22Rv1 (cell line): Measurements from ENCODE around the gene KLHL11.
A peak's percentile ranks its signal among the peaks of the same experiment; 100 is the strongest.
"Not testable (repeated sequence)": the region's sequence is repeated elsewhere in the genome, so short reads cannot be mapped to it uniquely, and the experiment has no call there.

ENCODE experiments used
- H3K27ac ChIP-seq: fragments of 450-650 bp; 2 replicates; pipeline ENCODE4 v1.5.1; 2017
- ZFX ChIP-seq: fragments of 450-650 bp; IDR thresholded peaks from 2 replicates; pipeline ENCODE4 v1.6.1; 2017; ENCODE audit warnings: antibody characterized with exemption, borderline replicate concordance
- TF ChIP-seq, protein P1 (sequence below): fragments of 450-650 bp; IDR thresholded peaks from 2 replicates; pipeline ENCODE4 v1.5.1; 2017; ENCODE audit warnings: mild to moderate bottlenecking

The KLHL11 gene

DNA sequence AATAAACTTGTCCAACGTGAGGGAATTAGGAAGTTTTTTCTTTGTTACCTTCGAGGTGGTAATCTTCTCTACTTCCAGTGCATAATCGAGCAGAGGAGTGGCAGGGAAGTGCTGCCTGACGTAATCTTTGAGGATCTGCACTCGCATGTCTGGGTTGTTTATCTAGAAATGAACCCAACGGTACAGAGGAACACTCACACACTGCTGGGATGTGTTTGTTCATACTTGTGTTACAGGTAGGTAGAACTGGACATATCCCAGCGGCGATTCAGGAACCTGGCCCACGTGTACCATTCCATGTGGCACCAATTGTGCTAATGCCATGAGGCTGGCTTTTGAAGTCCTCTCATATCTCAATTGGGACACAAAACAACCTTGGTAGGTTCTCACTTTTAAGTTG lies 4.2 kb upstream of the KLHL11 start:
- TF ChIP-seq, protein P1, sequence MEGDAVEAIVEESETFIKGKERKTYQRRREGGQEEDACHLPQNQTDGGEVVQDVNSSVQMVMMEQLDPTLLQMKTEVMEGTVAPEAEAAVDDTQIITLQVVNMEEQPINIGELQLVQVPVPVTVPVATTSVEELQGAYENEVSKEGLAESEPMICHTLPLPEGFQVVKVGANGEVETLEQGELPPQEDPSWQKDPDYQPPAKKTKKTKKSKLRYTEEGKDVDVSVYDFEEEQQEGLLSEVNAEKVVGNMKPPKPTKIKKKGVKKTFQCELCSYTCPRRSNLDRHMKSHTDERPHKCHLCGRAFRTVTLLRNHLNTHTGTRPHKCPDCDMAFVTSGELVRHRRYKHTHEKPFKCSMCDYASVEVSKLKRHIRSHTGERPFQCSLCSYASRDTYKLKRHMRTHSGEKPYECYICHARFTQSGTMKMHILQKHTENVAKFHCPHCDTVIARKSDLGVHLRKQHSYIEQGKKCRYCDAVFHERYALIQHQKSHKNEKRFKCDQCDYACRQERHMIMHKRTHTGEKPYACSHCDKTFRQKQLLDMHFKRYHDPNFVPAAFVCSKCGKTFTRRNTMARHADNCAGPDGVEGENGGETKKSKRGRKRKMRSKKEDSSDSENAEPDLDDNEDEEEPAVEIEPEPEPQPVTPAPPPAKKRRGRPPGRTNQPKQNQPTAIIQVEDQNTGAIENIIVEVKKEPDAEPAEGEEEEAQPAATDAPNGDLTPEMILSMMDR: no peak
- no peak for TF ChIP-seq ZFX
- H3K27ac ChIP-seq: peak overlapping the region; percentile 42

DNA sequence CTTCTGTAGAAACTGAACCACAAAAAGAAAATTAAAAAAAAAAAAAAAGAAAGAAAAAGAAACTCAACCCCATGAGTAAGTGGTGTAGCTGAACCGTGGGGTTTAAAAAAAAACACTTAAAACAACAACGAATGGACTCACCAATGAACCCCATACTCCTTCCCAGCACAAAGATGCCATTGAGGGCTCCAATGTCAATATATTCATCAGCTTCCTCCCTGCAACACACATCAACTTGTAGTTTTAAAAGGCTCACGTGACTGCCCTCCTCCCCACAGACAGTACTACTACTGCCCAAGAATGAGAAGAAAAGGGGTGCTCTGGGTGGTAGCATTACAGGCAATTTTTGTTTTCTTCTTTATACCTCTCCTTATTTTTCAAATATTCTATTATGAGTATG lies 3.3 kb upstream of the KLHL11 start:
- no peak overlapping the region for H3K27ac ChIP-seq
- TF ChIP-seq, protein P1: no peak
- no peak for TF ChIP-seq ZFX

DNA sequence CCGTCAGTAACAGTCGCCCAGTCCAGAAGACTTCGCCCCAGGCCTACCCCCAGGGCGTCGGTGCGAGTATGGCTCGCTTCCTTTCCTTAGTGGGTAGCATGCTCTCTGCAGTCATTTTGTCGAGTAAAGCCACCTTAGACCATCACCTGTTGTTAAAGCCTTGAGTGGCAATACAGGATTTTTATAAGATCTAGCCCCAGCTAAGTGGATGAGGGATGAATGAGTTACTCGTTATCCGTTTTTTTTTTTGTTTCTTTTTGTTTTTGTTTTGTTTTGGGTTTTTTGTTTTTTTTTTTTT lies 322 bp upstream of the KLHL11 start:
- TF ChIP-seq, protein P1: no peak
- TF ChIP-seq ZFX: no peak
- peak overlapping the region; percentile 88 for H3K27ac ChIP-seq

DNA sequence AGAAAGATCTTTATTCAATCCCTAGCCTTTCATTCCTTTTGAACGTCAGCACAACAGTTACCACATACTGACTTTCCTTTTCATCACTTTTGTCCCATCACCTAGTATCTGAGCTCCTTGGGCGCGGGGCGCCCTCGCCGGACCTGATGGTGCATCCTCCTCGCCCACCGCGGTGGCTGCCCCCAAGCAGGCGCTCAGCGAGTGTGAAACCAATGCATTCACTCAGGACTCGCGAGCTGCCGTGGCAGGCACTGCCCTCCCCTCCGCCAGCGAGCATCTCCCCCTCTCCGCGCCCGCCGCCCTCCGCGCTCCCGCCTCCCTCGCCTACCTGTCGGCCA lies 756 bp downstream of the KLHL11 start:
- peak overlapping the region; percentile 88 for H3K27ac ChIP-seq
- TF ChIP-seq ZFX: no peak
- TF ChIP-seq, protein P1: no peak

DNA sequence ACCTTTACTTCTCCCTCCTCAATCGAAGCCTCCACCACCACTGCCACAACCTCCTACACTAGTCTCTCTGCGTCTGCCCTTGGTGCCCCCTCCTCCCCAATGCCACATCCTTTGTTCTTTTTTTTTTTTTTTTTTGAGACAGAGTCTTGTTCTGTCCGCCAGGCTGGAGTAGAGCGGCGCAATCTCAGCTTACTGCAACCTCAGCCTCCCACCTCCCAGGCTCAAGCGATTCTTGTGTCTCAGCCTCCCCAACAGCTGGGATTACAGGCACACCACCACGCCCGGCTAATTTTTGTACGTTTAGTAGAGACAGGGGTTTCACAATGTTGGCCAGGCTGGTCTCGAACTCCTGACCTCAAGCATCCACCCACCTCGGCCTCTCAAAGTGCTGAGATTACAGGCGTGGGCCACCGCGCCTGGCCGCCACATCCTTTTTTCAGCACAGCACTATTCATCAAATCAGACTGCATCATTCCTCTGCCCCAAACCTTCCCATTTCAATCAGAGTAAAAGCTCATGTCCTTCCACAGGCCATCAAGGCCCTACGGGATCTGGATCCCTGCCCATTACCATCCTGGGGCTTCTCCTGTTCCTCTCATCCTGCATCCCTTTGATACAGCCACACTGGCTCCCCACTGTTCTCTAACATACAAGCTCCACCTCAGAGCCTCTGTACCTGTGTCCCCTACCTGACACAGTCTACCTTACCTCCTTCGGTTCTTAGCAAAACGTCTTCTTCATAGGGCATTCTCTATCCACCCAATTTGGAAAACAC lies 2.0 kb downstream of the KLHL11 start:
- no peak overlapping the region for H3K27ac ChIP-seq
- TF ChIP-seq, protein P1: no peak
- TF ChIP-seq ZFX: no peak

DNA sequence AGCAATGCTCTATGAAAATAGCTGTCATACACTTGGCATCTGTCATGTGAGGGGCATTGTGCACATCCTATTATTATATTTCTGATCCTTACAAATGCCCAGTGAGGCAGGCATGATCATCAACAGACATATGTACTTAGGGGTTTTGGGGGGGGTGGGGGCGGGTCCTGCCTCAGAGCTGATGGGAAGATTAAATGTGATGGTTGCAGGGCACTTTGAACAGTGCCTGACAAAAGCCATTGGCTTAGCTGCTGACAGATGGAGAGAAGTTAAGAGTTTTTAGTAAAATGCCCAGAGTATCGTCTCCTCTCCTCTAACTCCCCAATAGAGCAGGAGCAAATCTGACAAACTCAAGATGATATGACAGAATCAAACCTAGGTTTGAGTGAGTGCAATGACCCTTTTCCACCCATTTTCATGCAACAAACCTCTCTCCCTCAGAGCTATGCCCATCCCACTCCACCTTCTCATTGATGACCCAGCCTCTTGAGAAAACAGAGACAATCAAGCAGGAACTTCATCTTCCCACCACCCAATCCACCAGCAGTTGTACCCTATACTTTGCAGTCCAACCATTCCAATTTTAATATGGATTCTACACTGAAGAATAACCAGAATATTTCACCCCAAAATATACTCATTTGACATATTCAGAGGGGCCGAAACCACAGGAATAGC lies 4.8 kb downstream of the KLHL11 start:
- H3K27ac ChIP-seq: no peak overlapping the region
- TF ChIP-seq ZFX: no peak
- TF ChIP-seq, protein P1: no peak

DNA sequence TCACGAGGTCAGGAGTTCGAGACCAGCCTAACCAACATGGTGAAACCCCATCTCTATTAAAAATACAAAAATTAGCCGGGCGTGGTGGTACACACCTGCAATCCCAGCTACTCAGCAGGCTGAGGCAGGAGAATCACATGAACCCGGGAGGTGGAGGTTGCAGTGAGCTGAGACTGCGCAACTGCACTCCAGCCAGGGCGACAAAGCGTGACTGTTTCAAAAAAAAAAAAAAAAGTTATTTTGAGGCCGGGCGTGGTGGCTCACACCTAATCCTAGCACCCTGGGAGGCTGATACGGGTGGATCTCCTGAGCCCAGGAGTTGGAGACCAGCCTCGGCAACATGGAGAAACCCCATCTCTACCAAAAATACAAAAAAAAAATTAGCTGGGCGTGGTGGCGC lies 13.8 kb downstream of the KLHL11 start:
- not testable (repeated sequence) for H3K27ac ChIP-seq
